Breast epithelium (tissue), 3 donors: ENCODE results near the gene DLX2.

Source experiments
- POLR2A ChIP-seq: fragments of 450-650 bp; IDR thresholded peaks from one replicate; pipeline ENCODE4 v1.6.1; 2016; ENCODE audit warnings: antibody characterized with exemption, mild to moderate bottlenecking, moderate library complexity
- POLR2AphosphoS5 ChIP-seq, 3 donors: sonication (generic); formaldehyde crosslinking; IDR thresholded peaks; one replicate each; pipeline ENCODE4 v1.6.1; 2017; ENCODE audit warnings: antibody characterized with exemption in 3 of 3
- TF ChIP-seq, protein P1 (sequence below), 3 donors: fragments of 450-650 bp; IDR thresholded peaks; one replicate each; pipeline ENCODE4 v1.5.1; 2016 to 2017; ENCODE audit warnings: antibody characterized with exemption in 3 of 3, mild to moderate bottlenecking in 3 of 3, moderate library complexity in 3 of 3

DNA sequence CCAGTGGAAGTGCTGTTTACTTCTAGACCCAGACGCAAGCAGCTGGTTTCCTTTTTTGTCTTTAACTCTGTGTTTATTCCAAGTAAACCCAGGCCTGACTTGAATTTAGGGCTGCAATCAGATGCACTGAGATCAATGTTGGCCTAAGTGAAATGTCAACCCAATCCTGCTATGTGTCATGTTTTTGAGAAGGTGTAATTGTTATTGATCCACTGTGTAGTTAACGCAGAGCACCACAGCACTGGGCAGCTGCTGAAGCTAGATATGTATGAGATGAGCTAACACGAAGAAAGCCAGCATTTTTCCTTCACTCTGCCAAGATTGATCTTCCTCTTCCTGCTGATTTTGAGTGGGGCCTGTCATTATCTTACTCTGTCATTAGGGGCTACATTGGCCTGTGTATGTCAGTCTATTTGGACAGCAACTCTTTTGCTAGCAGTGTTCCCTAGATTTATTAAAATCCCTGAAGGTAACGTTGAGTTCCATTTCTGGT, 36.3 kb downstream of the DLX2 start:
- TF ChIP-seq, protein P1, sequence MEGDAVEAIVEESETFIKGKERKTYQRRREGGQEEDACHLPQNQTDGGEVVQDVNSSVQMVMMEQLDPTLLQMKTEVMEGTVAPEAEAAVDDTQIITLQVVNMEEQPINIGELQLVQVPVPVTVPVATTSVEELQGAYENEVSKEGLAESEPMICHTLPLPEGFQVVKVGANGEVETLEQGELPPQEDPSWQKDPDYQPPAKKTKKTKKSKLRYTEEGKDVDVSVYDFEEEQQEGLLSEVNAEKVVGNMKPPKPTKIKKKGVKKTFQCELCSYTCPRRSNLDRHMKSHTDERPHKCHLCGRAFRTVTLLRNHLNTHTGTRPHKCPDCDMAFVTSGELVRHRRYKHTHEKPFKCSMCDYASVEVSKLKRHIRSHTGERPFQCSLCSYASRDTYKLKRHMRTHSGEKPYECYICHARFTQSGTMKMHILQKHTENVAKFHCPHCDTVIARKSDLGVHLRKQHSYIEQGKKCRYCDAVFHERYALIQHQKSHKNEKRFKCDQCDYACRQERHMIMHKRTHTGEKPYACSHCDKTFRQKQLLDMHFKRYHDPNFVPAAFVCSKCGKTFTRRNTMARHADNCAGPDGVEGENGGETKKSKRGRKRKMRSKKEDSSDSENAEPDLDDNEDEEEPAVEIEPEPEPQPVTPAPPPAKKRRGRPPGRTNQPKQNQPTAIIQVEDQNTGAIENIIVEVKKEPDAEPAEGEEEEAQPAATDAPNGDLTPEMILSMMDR (IDR thresholded peaks at IDR 0.05), result no peak
- TF ChIP-seq POLR2AphosphoS5 (IDR thresholded peaks at IDR 0.05) (no peak), POLR2A (no peak)
